Caco-2 (cell line): ENCODE measurements around the gene TTLL8. TPM values are rescaled to one million over a fixed set of nuclear protein-coding genes. Genes with fewer than 3 reads are reported as not detected.

Source experiments
- BruUV-seq: library from RNA; stranded (reverse); fragments of 400-500 nt; replicated peaks from 2 replicates; lab custom pipeline; 2021; lab: Mats Ljungman, UMichigan
- CTCF ChIA-PET: fragments of 300-600 bp; sonication (Branson Sonifier 250); formaldehyde crosslinking; loops from one replicate; lab custom pipeline; 2022; ENCODE audit warnings: antibody characterized with exemption; lab: Charles Lee
- POLR2A ChIA-PET: fragments of 300-600 bp; sonication (Branson Sonifier 250); formaldehyde crosslinking; loops from one replicate; lab custom pipeline; 2022; ENCODE audit warnings: antibody characterized with exemption; lab: Charles Lee
- DNase-seq, 2 experiments: peaks; one replicate each; pipeline versions ENCODE4 v3.0.0 to v3.0.0-alpha.2; 2020 to 2022
- H3K27me3 ChIP-seq: replicated peaks from 2 replicates; pipeline ENCODE4 v1.6.0; 2011; ENCODE audit warnings: low read length; ENCODE audit not compliant: control insufficient read depth, insufficient read depth
- H3K36me3 ChIP-seq: 2 replicates; pipeline ENCODE4 v1.5.1; 2011; ENCODE audit warnings: low read length; ENCODE audit not compliant: control insufficient read depth, insufficient read depth
- H3K4me1 ChIP-seq: fragments of 250-450 bp; sonication (Bioruptor Pico); 2 replicates; pipeline ENCODE4 v1.5.1; 2020; ENCODE audit warnings: mild to moderate bottlenecking
- H3K4me3 ChIP-seq: 2 replicates; pipeline ENCODE4 v1.5.1; 2011; ENCODE audit warnings: low read depth, mild to moderate bottlenecking, control low read depth, low read length
- H3K9me3 ChIP-seq: fragments of 250-450 bp; sonication (Bioruptor Pico); 2 replicates; pipeline ENCODE4 v1.5.1; 2020; ENCODE audit warnings: mild to moderate bottlenecking, moderate library complexity
- H3K27ac Mint-ChIP-seq: one replicate; pipeline ENCODE4 v1.8.0; 2022; ENCODE audit warnings: mixed read lengths; ENCODE audit not compliant: unreplicated experiment
- H3K27me3 Mint-ChIP-seq: one replicate; pipeline ENCODE4 v1.8.0; 2022; ENCODE audit warnings: mixed read lengths; ENCODE audit not compliant: insufficient read depth, unreplicated experiment
- H3K36me3 Mint-ChIP-seq: one replicate; pipeline ENCODE4 v1.8.0; 2022; ENCODE audit warnings: mild to moderate bottlenecking, mixed read lengths; ENCODE audit not compliant: insufficient read depth, unreplicated experiment
- H3K4me1 Mint-ChIP-seq: one replicate; pipeline ENCODE4 v1.8.0; 2022; ENCODE audit warnings: low read depth, mixed read lengths; ENCODE audit not compliant: unreplicated experiment
- H3K4me3 Mint-ChIP-seq: one replicate; pipeline ENCODE4 v1.8.0; 2022; ENCODE audit warnings: mild to moderate bottlenecking, moderate library complexity, mixed read lengths; ENCODE audit not compliant: unreplicated experiment
- H3K9me3 Mint-ChIP-seq: one replicate; pipeline ENCODE4 v1.8.0; 2022; ENCODE audit warnings: mixed read lengths; ENCODE audit not compliant: unreplicated experiment
- CTCF ChIP-seq, 2 experiments: fragments of 200-600 bp in 1 of 2; IDR thresholded peaks; 1 replicate in 1 of 2; 2 replicates in 1 of 2; pipeline versions ENCODE4 v1.5.1 to v1.8.0; 2011 to 2022; ENCODE audit warnings: antibody characterized with exemption in 1 of 2, control low read depth in 1 of 2, inconsistent platforms in 1 of 2, low read depth in 1 of 2, low read length in 1 of 2, mild to moderate bottlenecking in 1 of 2, moderate library complexity in 1 of 2; ENCODE audit not compliant: insufficient read depth in 1 of 2, severe bottlenecking in 1 of 2, unreplicated experiment in 1 of 2
- intact Hi-C: fragments of 100-400 bp; cut with micrococcal nuclease; formaldehyde crosslinking; loops from one replicate; pipeline ENCODE4 v1.10.0; 2022; ENCODE audit not compliant: unreplicated experiment
- total RNA-seq: library from RNA; stranded (reverse); gene quantifications from 2 replicates; pipeline ENCODE4 v1.2.3, GENCODE V29; 2022

Gene TTLL8
- total RNA-seq, 1 experiment from 2014 or later, result not detected

- no TSS peak for BruUV-seq
- peaks cover 9% of the 10 kb centered on the region for H3K4me1 Mint-ChIP-seq
- H3K36me3 Mint-ChIP-seq, result no peaks in the 10 kb centered on the region
- peak overlapping the region; percentile 70 for H3K27ac Mint-ChIP-seq
- no peak for TF ChIP-seq CTCF (IDR thresholded peaks at IDR 0.05; ENCODE audit: insufficient read depth in 1 of 2, low read depth in 1 of 2, low read length in 1 of 2, severe bottlenecking in 1 of 2, unreplicated experiment in 1 of 2)
- no peak overlapping the region for H3K4me3 ChIP-seq
- H3K9me3 ChIP-seq, result no peaks in the 10 kb centered on the region
- H3K27me3 ChIP-seq, result no peaks in the 10 kb centered on the region
- H3K4me1 ChIP-seq, result peaks cover 23% of the 10 kb centered on the region
- POLR2A ChIA-PET, result no interaction called here
- peaks cover 3% of the 10 kb centered on the region for H3K9me3 Mint-ChIP-seq
- no peaks in the 10 kb centered on the region for H3K36me3 ChIP-seq
- H3K4me3 Mint-ChIP-seq, result peak overlapping the region; percentile 39
- intact Hi-C loops, result no loop called here
- CTCF ChIA-PET, result no interaction called here
- H3K27me3 Mint-ChIP-seq, result no peaks in the 10 kb centered on the region
- no peak for DNase-seq
These were observed 23.5 kb upstream of the TTLL8 start for GRCh38 chr22:50081426-50082196.

- H3K36me3 Mint-ChIP-seq, result no peaks in the 10 kb centered on the region
- H3K9me3 Mint-ChIP-seq, result no peaks in the 10 kb centered on the region
- no peaks in the 10 kb centered on the region for H3K27me3 Mint-ChIP-seq
- H3K4me1 Mint-ChIP-seq, result peaks cover 9% of the 10 kb centered on the region
- H3K9me3 ChIP-seq, result no peaks in the 10 kb centered on the region
- BruUV-seq, result no TSS peak
- no peaks in the 10 kb centered on the region for H3K36me3 ChIP-seq
- DNase-seq, result no peak
- TF ChIP-seq CTCF (IDR thresholded peaks at IDR 0.05; ENCODE audit: insufficient read depth in 1 of 2, low read depth in 1 of 2, low read length in 1 of 2, severe bottlenecking in 1 of 2, unreplicated experiment in 1 of 2), result no peak
- intact Hi-C loops, result no loop called here
- no peak overlapping the region for H3K4me3 Mint-ChIP-seq
- H3K4me1 ChIP-seq, result peaks cover 23% of the 10 kb centered on the region
- no peak overlapping the region for H3K27ac Mint-ChIP-seq
- no peak overlapping the region for H3K4me3 ChIP-seq
- H3K27me3 ChIP-seq, result no peaks in the 10 kb centered on the region
- ChIA-PET CTCF (no interaction called here), POLR2A (no interaction called here)
These were observed 22.0 kb upstream of the TTLL8 start for GRCh38 chr22:50080077-50080465.

GRCh38 chr22:50078761-50079160 lies 20.7 kb upstream of the TTLL8 start:
- Histone ChIP-seq H3K36me3 (no peaks in the 10 kb centered on the region), H3K9me3 (no peaks in the 10 kb centered on the region), H3K4me1 (peaks cover 20% of the 10 kb centered on the region), H3K27me3 (no peaks in the 10 kb centered on the region), H3K4me3 (no peak overlapping the region)
- intact Hi-C loops, result no loop called here
- no peaks in the 10 kb centered on the region for H3K9me3 Mint-ChIP-seq
- peaks cover 9% of the 10 kb centered on the region for H3K4me1 Mint-ChIP-seq
- H3K27me3 Mint-ChIP-seq, result no peaks in the 10 kb centered on the region
- no peak for TF ChIP-seq CTCF (IDR thresholded peaks at IDR 0.05; ENCODE audit: insufficient read depth in 1 of 2, low read depth in 1 of 2, low read length in 1 of 2, severe bottlenecking in 1 of 2, unreplicated experiment in 1 of 2)
- no TSS peak for BruUV-seq
- ChIA-PET CTCF (no interaction called here), POLR2A (no interaction called here)
- peak in 1 of 2 experiments; percentile 52 for DNase-seq
- no peak overlapping the region for H3K4me3 Mint-ChIP-seq
- no peak overlapping the region for H3K27ac Mint-ChIP-seq
- no peaks in the 10 kb centered on the region for H3K36me3 Mint-ChIP-seq
